ENCODE data around the gene MSL2. TPM values are rescaled to one million over a fixed set of nuclear protein-coding genes. Genes with fewer than 3 reads are reported as not detected.

MSL2 gene
- total RNA-seq, 1 experiment from 2014 or later: 28.5 TPM

- Mint-ChIP-seq H3K4me3 (ENCODE audit: unreplicated experiment) (peak overlapping the region; percentile 86), H3K27me3 (ENCODE audit: insufficient read depth, unreplicated experiment) (no peaks in the 10 kb centered on the region), H3K36me3 (ENCODE audit: insufficient read depth, unreplicated experiment) (peaks cover 40% of the 10 kb centered on the region), H3K27ac (ENCODE audit: unreplicated experiment) (peak overlapping the region; percentile 98), H3K4me1 (ENCODE audit: low read depth, unreplicated experiment) (no peaks in the 10 kb centered on the region), H3K9me3 (ENCODE audit: unreplicated experiment) (no peaks in the 10 kb centered on the region)
- no peaks in the 10 kb centered on the region for H3K27me3 ChIP-seq (replicated peaks; ENCODE audit: control insufficient read depth, insufficient read depth, low read length)
- TSS peak; percentile 63 for BruUV-seq (replicated peaks)
- intact Hi-C loops (cut with micrococcal nuclease; ENCODE audit: unreplicated experiment): loop anchor here (2.0 to 10.0 kb wide), 2 partner anchors 118 to 148 kb away; no protein-coding TSS in a partner anchor
- no peak for DNase-seq
- H3K4me1 ChIP-seq: peaks cover 12% of the 10 kb centered on the region; the same call in 1 of the 2 replicates
- no peak for TF ChIP-seq CTCF (IDR thresholded peaks at IDR 0.05; ENCODE audit: insufficient read depth in 1 of 2, low read depth in 1 of 2, low read length in 1 of 2, severe bottlenecking in 1 of 2, unreplicated experiment in 1 of 2)
- ChIA-PET CTCF (interaction anchor here (0.6 to 1.9 kb wide), 6 partner anchors 10 to 357 kb away, joined by 3 to 14 read pairs (median 4); partner anchors contain the start of gene PCCB), POLR2A (interaction anchor here (0.6 to 2.3 kb wide), 9 partner anchors 11 to 1444 kb away, joined by 3 to 17 read pairs (median 3); partner anchors contain the start of gene PCCB)
- H3K9me3 ChIP-seq: no peaks in the 10 kb centered on the region
- H3K4me3 ChIP-seq (ENCODE audit: low read depth, low read length): peak overlapping the region; percentile 75
- H3K36me3 ChIP-seq (ENCODE audit: control insufficient read depth, insufficient read depth, low read length): no peaks in the 10 kb centered on the region
Observed at GRCh38 chr3:136197159-136197793, 1.1 kb upstream of the MSL2 start.

GRCh38 chr3:136196401-136197158 lies 445 bp upstream of the MSL2 start:
- Histone ChIP-seq H3K9me3 (no peaks in the 10 kb centered on the region), H3K4me1 (peaks cover 12% of the 10 kb centered on the region; the same call in 1 of the 2 replicates), H3K27me3 (replicated peaks; ENCODE audit: control insufficient read depth, insufficient read depth, low read length) (no peaks in the 10 kb centered on the region), H3K4me3 (ENCODE audit: low read depth, low read length) (peak overlapping the region; percentile 75), H3K36me3 (ENCODE audit: control insufficient read depth, insufficient read depth, low read length) (no peaks in the 10 kb centered on the region)
- Mint-ChIP-seq H3K36me3 (ENCODE audit: insufficient read depth, unreplicated experiment) (peaks cover 40% of the 10 kb centered on the region), H3K4me1 (ENCODE audit: low read depth, unreplicated experiment) (no peaks in the 10 kb centered on the region), H3K4me3 (ENCODE audit: unreplicated experiment) (peak overlapping the region; percentile 86), H3K9me3 (ENCODE audit: unreplicated experiment) (no peaks in the 10 kb centered on the region), H3K27ac (ENCODE audit: unreplicated experiment) (peak overlapping the region; percentile 98), H3K27me3 (ENCODE audit: insufficient read depth, unreplicated experiment) (no peaks in the 10 kb centered on the region)
- peak; percentile 98 to 99 for DNase-seq
- intact Hi-C loops (cut with micrococcal nuclease; ENCODE audit: unreplicated experiment): loop anchor here (1.0 to 10.0 kb wide), 5 partner anchors 43 to 148 kb away; partner anchors contain the start of gene PCCB
- no peak for TF ChIP-seq CTCF (IDR thresholded peaks at IDR 0.05; ENCODE audit: insufficient read depth in 1 of 2, low read depth in 1 of 2, low read length in 1 of 2, severe bottlenecking in 1 of 2, unreplicated experiment in 1 of 2)
- CTCF ChIA-PET: interaction anchor here (0.6 to 1.9 kb wide), 7 partner anchors 9 to 556 kb away, joined by 3 to 14 read pairs (median 6); partner anchors contain the start of genes PCCB and STAG1
- BruUV-seq (replicated peaks): no TSS peak
- POLR2A ChIA-PET: interaction anchor here (0.6 to 2.3 kb wide), 18 partner anchors 9 to 774 kb away, joined by 3 to 19 read pairs (median 5); partner anchors contain the start of genes PCCB and STAG1

Data from Caco-2 (cell line).